ENCODE results near the gene SMARCAL1.
A peak's percentile ranks its signal among the peaks of the same experiment; 100 is the strongest.
"Not testable (repeated sequence)": the region's sequence is repeated elsewhere in the genome, so short reads cannot be mapped to it uniquely, and the experiment has no call there.

SMARCAL1 gene

GRCh38 chr2:216412022-216412999 lies at the start of gene SMARCAL1:
TSS of gene SMARCAL1 (plus strand) at chr2:216412484. CDS start at chr2:216414705, 2,221 bp downstream.
- peak; percentile 92 for DNase-seq (ENCODE audit: low spot score)

DNA sequence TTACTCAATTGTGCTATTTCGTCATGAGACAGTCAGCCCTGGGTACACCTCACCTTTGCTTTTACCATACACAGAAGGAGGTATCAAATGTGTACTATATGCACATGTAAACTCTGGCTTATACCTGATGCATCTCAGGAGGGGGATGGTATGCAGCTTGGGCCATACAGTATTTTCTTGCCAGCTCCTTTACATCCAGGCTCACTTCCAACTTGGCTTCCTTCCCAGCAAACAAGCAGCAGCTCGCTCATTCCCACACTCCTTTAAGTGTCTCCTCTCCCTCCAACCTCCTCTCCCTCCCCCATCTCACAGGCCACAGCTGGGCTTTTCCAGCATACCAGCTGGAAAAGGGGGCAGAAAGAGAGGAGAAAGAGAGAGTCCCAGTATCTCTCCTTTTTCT lies 49.6 kb upstream of the SMARCAL1 start:
- DNase-seq (ENCODE audit: low spot score) = no peak

- no peak for DNase-seq (ENCODE audit: low spot score)
Measured at GRCh38 chr2:216363221-216363620, 49.1 kb upstream of the SMARCAL1 start.

- no peak for DNase-seq (ENCODE audit: low spot score)
Measured at GRCh38 chr2:216365518-216365917, 46.8 kb upstream of the SMARCAL1 start.

DNA sequence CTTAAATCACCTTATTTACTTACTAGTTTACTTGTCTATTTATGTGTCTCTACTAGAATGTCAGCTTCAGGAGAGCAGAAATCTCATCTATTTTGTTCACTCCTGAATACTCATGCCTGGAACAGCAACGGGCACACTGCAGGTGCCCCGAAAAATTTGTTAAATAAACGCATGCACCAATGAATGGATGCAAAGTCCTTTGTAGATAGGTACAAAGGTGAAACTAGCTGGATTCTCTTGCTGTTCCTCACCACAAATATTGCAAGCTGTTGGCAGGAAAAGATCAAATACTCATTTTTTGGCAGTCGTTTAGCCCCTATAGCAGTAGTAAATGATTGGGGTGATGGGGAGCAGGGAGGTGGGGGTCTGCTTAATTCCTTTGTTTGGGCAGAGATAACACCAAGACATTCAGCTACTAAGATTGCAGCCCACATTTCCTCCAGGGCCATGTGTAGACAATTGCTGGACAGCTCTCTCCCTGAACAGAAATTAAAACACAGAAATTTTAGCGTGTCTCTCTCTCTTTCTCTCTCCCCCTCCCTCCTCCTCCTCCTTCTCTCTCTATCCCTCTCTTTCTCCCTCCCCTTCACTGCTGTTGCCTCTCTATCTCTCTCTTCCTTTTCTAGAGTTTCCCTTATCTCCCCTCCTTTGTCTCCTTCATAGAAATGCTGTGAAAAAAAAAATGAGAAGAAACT lies 45.4 kb upstream of the SMARCAL1 start:
- no peak for DNase-seq (ENCODE audit: low spot score)

- no peak for DNase-seq (ENCODE audit: low spot score)
Measured at GRCh38 chr2:216369821-216370220, 42.5 kb upstream of the SMARCAL1 start.

GRCh38 chr2:216370961-216371712 lies 41.1 kb upstream of the SMARCAL1 start:
- no peak for DNase-seq (ENCODE audit: low spot score)

- peak; percentile 49 for DNase-seq (ENCODE audit: low spot score)
Measured at GRCh38 chr2:216371721-216372702, 40.3 kb upstream of the SMARCAL1 start, which contains the start of gene MARCHF4. TSS of gene MARCHF4 (minus strand) at chr2:216372483. CDS start at chr2:216370260, 2,223 bp downstream.

- DNase-seq (ENCODE audit: low spot score) = no peak
Measured at GRCh38 chr2:216372761-216373291, 39.5 kb upstream of the SMARCAL1 start.

GRCh38 chr2:216373896-216374295 lies 38.4 kb upstream of the SMARCAL1 start:
- DNase-seq (ENCODE audit: low spot score) = no peak

- DNase-seq (ENCODE audit: low spot score) = no peak
Measured at GRCh38 chr2:216375286-216375685, 37.0 kb upstream of the SMARCAL1 start.

DNA sequence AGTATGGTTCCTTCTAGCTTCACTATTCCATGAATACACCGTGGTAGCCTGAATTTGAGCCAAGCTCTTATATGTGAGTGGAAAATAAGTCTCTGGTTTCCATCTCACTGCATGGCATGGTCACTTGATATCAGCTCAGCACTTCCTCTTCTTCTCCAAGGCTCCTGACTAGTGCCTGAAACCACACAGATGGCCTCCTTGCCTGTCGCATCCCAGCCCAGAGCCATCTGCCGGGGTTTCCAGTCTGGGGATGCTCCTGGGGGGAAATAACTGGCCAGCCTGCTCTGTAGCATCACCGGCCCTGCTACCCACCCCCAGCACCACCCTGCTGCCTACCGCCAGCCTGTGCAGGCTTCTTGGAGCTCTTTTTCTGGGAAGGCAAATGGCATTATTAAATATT lies 32.3 kb upstream of the SMARCAL1 start:
- DNase-seq (ENCODE audit: low spot score) = no peak

GRCh38 chr2:216384409-216384808 lies 27.9 kb upstream of the SMARCAL1 start:
- DNase-seq (ENCODE audit: low spot score) = not testable (repeated sequence)

DNA sequence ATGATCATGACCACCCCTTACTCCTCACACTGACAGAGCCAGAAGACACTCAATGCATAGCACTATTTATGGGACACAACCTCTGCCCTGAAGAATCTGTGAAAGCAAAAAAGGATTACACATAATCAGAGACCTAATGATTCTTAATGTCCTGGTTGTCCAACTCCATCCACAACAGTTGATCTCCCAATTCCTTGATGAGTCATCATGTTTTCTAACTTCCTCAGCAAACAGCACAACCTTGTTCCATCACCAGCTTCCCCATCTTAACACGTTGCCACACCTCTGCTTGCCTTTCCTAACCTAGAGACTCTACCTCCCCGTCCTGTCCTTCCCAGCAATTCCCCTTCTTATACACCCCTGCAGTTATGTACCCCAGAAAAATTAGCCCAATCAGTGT lies 26.8 kb upstream of the SMARCAL1 start:
- DNase-seq (ENCODE audit: low spot score) = no peak

GRCh38 chr2:216387262-216387661 lies 25.0 kb upstream of the SMARCAL1 start:
- no peak for DNase-seq (ENCODE audit: low spot score)

DNA sequence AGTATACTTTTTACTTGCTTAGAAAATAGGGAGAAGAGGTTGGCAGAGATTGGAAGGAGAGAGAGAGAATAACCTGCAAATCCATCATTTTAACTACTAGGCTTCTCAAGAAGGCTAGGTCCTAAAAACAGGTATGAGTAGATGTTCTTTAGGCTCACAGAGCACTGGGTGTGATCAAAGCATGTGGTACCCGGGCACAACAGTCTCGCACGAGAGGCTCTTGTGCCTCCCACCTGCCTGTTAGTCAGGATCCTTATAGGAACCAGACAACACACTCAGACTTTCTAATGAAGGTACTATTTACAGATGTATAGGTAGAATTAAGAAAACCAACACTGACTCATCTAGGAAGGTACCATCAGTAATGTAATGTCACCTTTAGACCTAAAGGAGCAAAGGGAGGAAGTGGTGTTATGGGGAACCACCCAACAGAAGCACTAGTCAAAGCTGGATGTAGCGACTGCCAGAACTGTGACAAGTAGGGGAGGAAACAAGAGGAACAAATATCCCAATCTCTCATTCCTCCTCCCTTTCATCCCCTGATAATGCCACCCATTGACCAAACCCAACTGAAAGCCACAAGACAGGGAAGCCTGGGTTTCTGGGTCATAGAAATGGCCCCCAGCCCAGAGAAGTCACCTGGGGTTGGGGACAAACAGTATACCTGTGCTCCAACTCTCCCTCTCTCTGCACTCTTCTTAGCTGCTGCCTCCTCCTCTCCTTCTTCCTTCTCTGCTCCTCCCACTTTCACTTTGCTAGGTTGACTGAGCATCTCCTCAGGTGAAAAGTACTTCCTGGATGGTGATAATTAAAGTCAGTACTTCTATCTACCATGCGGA lies 24.0 kb upstream of the SMARCAL1 start:
- no peak for DNase-seq (ENCODE audit: low spot score)

DNA sequence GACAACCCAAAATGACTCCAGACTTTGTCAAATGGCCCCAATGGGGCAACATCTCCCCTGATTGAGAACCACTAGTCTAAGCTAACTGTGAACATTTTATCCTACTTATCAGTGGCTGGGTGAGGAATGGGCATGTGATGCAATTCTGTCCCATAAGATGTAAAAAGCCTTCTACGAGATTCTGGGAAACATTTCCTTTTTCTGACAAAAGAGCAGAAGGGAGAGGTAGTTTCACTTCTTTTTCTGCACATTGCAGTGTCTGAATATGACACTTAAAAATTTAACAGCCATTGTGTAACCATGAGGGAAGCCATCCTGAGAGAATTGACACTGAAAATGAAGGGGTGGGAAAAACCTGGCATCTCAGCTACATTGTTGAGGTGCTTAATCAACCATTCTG lies 22.7 kb upstream of the SMARCAL1 start:
- no peak for DNase-seq (ENCODE audit: low spot score)

DNA sequence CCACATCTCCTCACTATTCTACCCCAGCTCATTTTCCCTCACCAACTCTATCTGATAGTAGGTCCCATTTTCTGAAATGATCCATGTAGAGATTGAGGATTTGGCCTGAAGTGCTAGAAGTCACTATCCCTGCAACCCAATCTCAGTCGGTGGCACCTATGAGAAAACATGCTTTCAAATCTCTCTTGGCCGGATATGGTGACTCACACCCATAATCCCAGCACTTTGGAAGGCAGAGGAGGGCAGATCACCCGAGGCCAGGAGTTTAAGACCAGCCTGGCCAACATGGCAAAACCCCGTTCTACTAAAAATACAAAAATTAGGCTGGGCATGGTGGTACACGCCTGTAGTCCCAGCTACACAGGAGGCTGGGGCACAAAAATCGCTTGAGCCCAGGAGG lies 20.9 kb upstream of the SMARCAL1 start:
- DNase-seq (ENCODE audit: low spot score) = no peak

DNA sequence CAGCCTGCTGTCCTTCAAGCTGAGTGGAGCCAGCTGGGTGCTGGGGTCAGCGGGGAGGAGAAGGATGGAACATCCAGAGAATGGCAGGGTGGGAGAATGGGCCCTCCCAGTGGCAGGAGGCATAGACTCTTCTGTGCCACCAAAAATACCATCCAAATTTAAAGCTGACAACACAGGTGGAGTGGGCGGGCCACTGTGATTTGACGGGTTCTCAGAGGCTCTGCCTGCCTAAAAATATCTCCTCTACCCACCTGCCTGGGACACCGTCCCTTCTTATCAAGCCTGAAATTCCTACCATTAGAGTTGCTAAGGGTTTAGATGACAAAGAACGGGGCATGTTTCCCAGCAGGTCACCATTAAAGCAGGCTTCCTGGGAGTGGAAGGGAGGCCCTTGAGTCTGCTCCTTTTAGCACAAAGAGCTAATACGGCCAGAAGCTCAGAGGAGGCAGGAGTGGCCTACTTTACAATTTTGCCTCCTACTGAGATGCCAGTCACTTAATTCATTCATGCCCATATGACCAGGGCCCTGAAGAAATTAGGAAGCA lies 20.2 kb upstream of the SMARCAL1 start:
- no peak for DNase-seq (ENCODE audit: low spot score)

Data from germinal center (tissue), 1 donor.